G401.6 (cell line): ENCODE results near the gene MIEF2.

Source experiments
- FAIRE-seq: peaks from 2 replicates; lab custom pipeline; 2012; peaks lifted over from hg19 to GRCh38; lab: Jason Lieb, UNC

Gene MIEF2

GRCh38 chr17:18235743-18236256 is 24.7 kb upstream of the MIEF2 start:
- FAIRE-seq: no peak

- no peak for FAIRE-seq
Observed at GRCh38 chr17:18236494-18236893, 24.0 kb upstream of the MIEF2 start.

GRCh38 chr17:18237461-18237860 is 23.0 kb upstream of the MIEF2 start:
- FAIRE-seq: no peak

- no peak for FAIRE-seq
Observed at GRCh38 chr17:18238299-18238698, 22.2 kb upstream of the MIEF2 start.

- FAIRE-seq: no peak
Observed at GRCh38 chr17:18240449-18240848, 20.0 kb upstream of the MIEF2 start.

- FAIRE-seq: no peak
Observed at GRCh38 chr17:18241229-18241871, 19.1 kb upstream of the MIEF2 start.

GRCh38 chr17:18245038-18245776 is 15.3 kb upstream of the MIEF2 start:
- no peak for FAIRE-seq

- no peak for FAIRE-seq
Observed at GRCh38 chr17:18246109-18246725, 14.2 kb upstream of the MIEF2 start.

- no peak for FAIRE-seq
Observed at GRCh38 chr17:18246880-18247612, 13.4 kb upstream of the MIEF2 start.

- no peak for FAIRE-seq
Observed at GRCh38 chr17:18247613-18248001, 12.9 kb upstream of the MIEF2 start.

GRCh38 chr17:18248300-18248731 is 12.1 kb upstream of the MIEF2 start:
- FAIRE-seq: peak; percentile 80

GRCh38 chr17:18248811-18249210 is 11.7 kb upstream of the MIEF2 start:
- no peak for FAIRE-seq

- FAIRE-seq: no peak
Observed at GRCh38 chr17:18250259-18250658, 10.2 kb upstream of the MIEF2 start.

GRCh38 chr17:18250708-18251107 is 9.8 kb upstream of the MIEF2 start:
- FAIRE-seq: no peak

GRCh38 chr17:18251204-18251603 is 9.3 kb upstream of the MIEF2 start:
- FAIRE-seq: no peak

GRCh38 chr17:18252160-18252559 is 8.3 kb upstream of the MIEF2 start:
- FAIRE-seq: no peak

GRCh38 chr17:18253187-18253884 is 7.1 kb upstream of the MIEF2 start:
- FAIRE-seq: no peak

- FAIRE-seq: no peak
Observed at GRCh38 chr17:18253947-18254821, 6.3 kb upstream of the MIEF2 start.

- no peak for FAIRE-seq
Observed at GRCh38 chr17:18254888-18255649, 5.4 kb upstream of the MIEF2 start.

- no peak for FAIRE-seq
Observed at GRCh38 chr17:18256351-18256750, 4.1 kb upstream of the MIEF2 start.
